Body of pancreas (tissue), 4 donors: ENCODE results near the gene GVQW3. TPM values are rescaled to one million over a fixed set of nuclear protein-coding genes. Genes with fewer than 3 reads are reported as not detected.

Source experiments
- ATAC-seq: fragments of 150-250 bp; one replicate; pipeline ENCODE4 v1.9.1; 2016
- DNase-seq, 4 donors: peaks; one replicate each; pipeline ENCODE4 v3.0.0-alpha.2; 2019
- H3K27ac ChIP-seq, 4 donors: fragments of 200-600 bp; sonication (generic); 1 replicate in 3 of 4; 2 replicates in 1 of 4; pipeline versions ENCODE4 v1.5.1 to v1.6.1; 2016 to 2019; ENCODE audit warnings: mild to moderate bottlenecking in 1 of 4, mixed read lengths in 1 of 4, moderate library complexity in 1 of 4
- H3K27me3 ChIP-seq, 2 donors: fragments of 200-600 bp; sonication (generic); one replicate each; pipeline ENCODE4 v1.6.0; 2016; ENCODE audit warnings: mild to moderate bottlenecking in 1 of 2
- H3K36me3 ChIP-seq, 2 donors: fragments of 200-600 bp; sonication (generic); replicated peaks in 1 of 2; 2 replicates each; pipeline ENCODE4 v1.5.1; 2016; ENCODE audit warnings: low read depth in 2 of 2; ENCODE audit not compliant: insufficient read depth in 1 of 2
- H3K4me1 ChIP-seq: fragments of 200-600 bp; sonication (generic); one replicate; pipeline ENCODE4 v1.6.0; 2016
- H3K4me3 ChIP-seq, 2 donors: fragments of 200-600 bp; sonication (generic); 1 replicate in 1 of 2; 2 replicates in 1 of 2; pipeline ENCODE4 v1.5.1; 2016 to 2019
- H3K9me3 ChIP-seq, 3 donors: fragments of 200-600 bp; sonication (generic); 1 replicate in 2 of 3; 2 replicates in 1 of 3; pipeline ENCODE4 v1.5.1; 2016
- CTCF ChIP-seq, 7 experiments: fragments of 450-650 bp in 4 of 7; fragments of 200-600 bp in 3 of 7; sonication (generic) in 3 of 7; IDR thresholded peaks; one replicate each; pipeline ENCODE4 v1.5.1; 2016 to 2019; ENCODE audit warnings: antibody characterized with exemption in 7 of 7
- POLR2A ChIP-seq, 3 donors: fragments of 450-650 bp; IDR thresholded peaks; one replicate each; pipeline ENCODE4 v1.6.1; 2016; ENCODE audit warnings: antibody characterized with exemption in 3 of 3, mild to moderate bottlenecking in 2 of 3
- WGBS, 2 donors: methylation state at CpG; one replicate each; pipeline ENCODE4 v1.1.5; 2017; 5-methylcytosine and 5-hydroxymethylcytosine counted together
- intact Hi-C: fragments of 100-400 bp; cut with DNase I; formaldehyde crosslinking; loops from one replicate; pipeline ENCODE4 v1.15.1; 2023
- total RNA-seq, 2 donors: library from RNA; depleted of rRNA; stranded (reverse); fragments of >200 nt; gene quantifications; one replicate each; pipeline ENCODE4 v1.1.0, GENCODE V29; 2016

The GVQW3 gene
- total RNA-seq, 2 donors from 2014 or later, result 11.2 to 16.2 TPM

- H3K4me3 ChIP-seq, result no peak overlapping the region
- DNase-seq, result no peak
- H3K36me3 ChIP-seq, result no peaks in the 10 kb centered on the region
- TF ChIP-seq POLR2A (IDR thresholded peaks at IDR 0.05) (no peak), CTCF (IDR thresholded peaks at IDR 0.05) (no peak)
- ATAC-seq, result no peak
- no peaks in the 10 kb centered on the region for H3K4me1 ChIP-seq
- no peak overlapping the region for H3K27ac ChIP-seq
- intact Hi-C loops, result no loop called here
- no peaks in the 10 kb centered on the region for H3K27me3 ChIP-seq
- WGBS, 2 donors, result 93 to 95% methylated on average over 1 of the region's 1 CpG
- H3K9me3 ChIP-seq, result peaks cover 0 to 9% (median 0%) of the 10 kb centered on the region in 3 donors
Measured at GRCh38 chr11:76337469-76337868, 43.7 kb upstream of the GVQW3 start.

GRCh38 chr11:76337923-76338322 lies 43.2 kb upstream of the GVQW3 start:
- intact Hi-C loops, result no loop called here

GRCh38 chr11:76339221-76339620 lies 41.9 kb upstream of the GVQW3 start:
- TF ChIP-seq CTCF (IDR thresholded peaks at IDR 0.05) (no peak), POLR2A (IDR thresholded peaks at IDR 0.05) (no peak)
- intact Hi-C loops, result no loop called here

More at GRCh38 chr11:76337923-76338322, 43.2 kb upstream of the GVQW3 start:
- H3K27ac ChIP-seq, result no peak overlapping the region
- peaks cover 0 to 9% (median 0%) of the 10 kb centered on the region in 3 donors for H3K9me3 ChIP-seq
- 89% methylated on average over 4 of the region's 4 CpGs for WGBS, 2 donors
- no peaks in the 10 kb centered on the region for H3K27me3 ChIP-seq
- no peaks in the 10 kb centered on the region for H3K36me3 ChIP-seq
- H3K4me1 ChIP-seq, result no peaks in the 10 kb centered on the region
- DNase-seq (no peak), ATAC-seq (no peak)
- TF ChIP-seq CTCF (IDR thresholded peaks at IDR 0.05) (no peak), POLR2A (IDR thresholded peaks at IDR 0.05) (no peak)
- no peak overlapping the region for H3K4me3 ChIP-seq

GRCh38 chr11:76347466-76347865 lies 33.7 kb upstream of the GVQW3 start:
- 12 to 20% methylated on average over 2 of the region's 2 CpGs for WGBS, 2 donors

More at GRCh38 chr11:76339221-76339620, 41.9 kb upstream of the GVQW3 start:
- ATAC-seq (peak; percentile 59), DNase-seq (peak in 3 of 4 donors; percentile 33 to 62 (median 42))
- WGBS, 2 donors, result 43 to 89% methylated on average over 6 of the region's 6 CpGs
- Histone ChIP-seq H3K4me1 (no peaks in the 10 kb centered on the region), H3K4me3 (no peak overlapping the region), H3K27me3 (no peaks in the 10 kb centered on the region), H3K9me3 (peaks cover 0 to 9% (median 0%) of the 10 kb centered on the region in 3 donors), H3K27ac (peak overlapping the region in 1 of 4 donors; percentile 26), H3K36me3 (no peaks in the 10 kb centered on the region)

More at GRCh38 chr11:76347466-76347865, 33.7 kb upstream of the GVQW3 start:
- Histone ChIP-seq H3K36me3 (no peaks in the 10 kb centered on the region), H3K27ac (peak overlapping the region in 3 of 4 donors; percentile 24 to 55 (median 30)), H3K4me3 (no peak overlapping the region), H3K4me1 (peaks cover 27% of the 10 kb centered on the region), H3K9me3 (no peaks in the 10 kb centered on the region), H3K27me3 (no peaks in the 10 kb centered on the region)
- intact Hi-C loops, result no loop called here
- peak; percentile 70 for ATAC-seq
- no peak for TF ChIP-seq POLR2A (IDR thresholded peaks at IDR 0.05)
- TF ChIP-seq CTCF (IDR thresholded peaks at IDR 0.05), result peak in 4 of 7 experiments; percentile 26 to 41 (median 28)
- peak; percentile 47 to 77 (median 68) for DNase-seq
